ENCODE results near the gene CFAP68.

The CFAP68 gene

GRCh38 chr11:111886032-111886431, 6.7 kb downstream of the CFAP68 start:
- Histone ChIP-seq H3K4me1 (ENCODE audit: control insufficient read depth, insufficient read depth, low read depth, low read length) (no peaks in the 10 kb centered on the region), H2BK15ac (ENCODE audit: low read depth, poor library complexity, severe bottlenecking) (no peak overlapping the region), H2AFZ (ENCODE audit: low read depth, low read length) (no peak overlapping the region), H3K79me1 (replicated peaks; ENCODE audit: low read length, poor library complexity, severe bottlenecking) (no peaks in the 10 kb centered on the region), H3K23ac (ENCODE audit: low read length in 2 of 2) (no peak overlapping the region), H3K18ac (ENCODE audit: low read depth in 1 of 2, low read length in 2 of 2) (no peak overlapping the region), H3K4me2 (ENCODE audit: low read length, poor library complexity, severe bottlenecking) (no peak overlapping the region), H2AK5ac (ENCODE audit: low read length, severe bottlenecking) (no peak overlapping the region), H2BK5ac (ENCODE audit: low read depth, low read length, poor library complexity, severe bottlenecking) (no peak overlapping the region), H2BK120ac (ENCODE audit: low read depth, low read length) (no peak overlapping the region), H3K4me3 (ENCODE audit: insufficient read depth in 1 of 2, low read depth in 1 of 2, low read length in 2 of 2) (no peak overlapping the region), H3K9ac (ENCODE audit: low read length) (no peak overlapping the region), H3K9me3 (ENCODE audit: control insufficient read depth, low read length) (no peaks in the 10 kb centered on the region), H4K8ac (ENCODE audit: low read length) (no peak overlapping the region), H3K14ac (ENCODE audit: low read length in 2 of 2) (no peak overlapping the region), H4K91ac (ENCODE audit: low read length) (no peak overlapping the region), H3K36me3 (ENCODE audit: control insufficient read depth in 1 of 2, insufficient read depth in 2 of 2, low read depth in 1 of 2, low read length in 2 of 2) (peaks cover 0 to 4% of the 10 kb centered on the region in 2 experiments), H3K27ac (ENCODE audit: low read length, poor library complexity, severe bottlenecking) (no peak overlapping the region), H3K4ac (ENCODE audit: low read depth in 1 of 2, low read length in 2 of 2) (no peak overlapping the region), H2BK12ac (ENCODE audit: low read length in 2 of 2) (no peak overlapping the region), H3K27me3 (ENCODE audit: control insufficient read depth in 1 of 2, insufficient read depth in 1 of 2, low read length in 2 of 2) (no peaks in the 10 kb centered on the region)
- WGBS, result 100% methylated on average over 1 of the region's 4 CpGs
- DNase-seq, result no peak

DNA sequence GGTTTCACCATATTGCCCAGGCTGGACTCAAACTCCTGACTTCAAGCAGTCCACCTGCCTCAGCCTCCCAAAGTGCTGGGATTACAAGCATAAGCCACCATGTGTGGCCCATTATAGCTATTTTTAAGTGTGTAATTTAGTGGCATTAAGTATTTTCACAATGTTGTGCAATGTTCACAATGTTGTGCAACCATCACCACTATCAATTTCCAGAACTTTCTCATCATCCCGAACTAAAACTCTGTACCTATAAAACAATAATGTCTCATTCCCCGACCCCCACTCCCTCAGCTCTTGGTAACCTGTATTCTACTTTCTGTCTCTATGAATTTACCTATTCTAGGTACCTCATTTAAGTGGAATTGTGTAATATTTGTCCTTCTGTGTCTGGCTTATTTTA, 7.5 kb downstream of the CFAP68 start:
- H3K27ac ChIP-seq (ENCODE audit: low read length, poor library complexity, severe bottlenecking), result no peak overlapping the region
- H3K9ac ChIP-seq (ENCODE audit: low read length), result no peak overlapping the region
- H3K4me2 ChIP-seq (ENCODE audit: low read length, poor library complexity, severe bottlenecking), result no peak overlapping the region
- H4K91ac ChIP-seq (ENCODE audit: low read length), result no peak overlapping the region
- H3K9me3 ChIP-seq (ENCODE audit: control insufficient read depth, low read length), result peaks cover 4% of the 10 kb centered on the region
- no peak overlapping the region for H2BK120ac ChIP-seq (ENCODE audit: low read depth, low read length)
- no peak overlapping the region for H2BK12ac ChIP-seq (ENCODE audit: low read length in 2 of 2)
- H2AK5ac ChIP-seq (ENCODE audit: low read length, severe bottlenecking), result no peak overlapping the region
- no peak overlapping the region for H4K8ac ChIP-seq (ENCODE audit: low read length)
- H3K79me1 ChIP-seq (replicated peaks; ENCODE audit: low read length, poor library complexity, severe bottlenecking), result no peaks in the 10 kb centered on the region
- H2BK5ac ChIP-seq (ENCODE audit: low read depth, low read length, poor library complexity, severe bottlenecking), result no peak overlapping the region
- 93% methylated on average over 1 of the region's 2 CpGs for WGBS
- H2BK15ac ChIP-seq (ENCODE audit: low read depth, poor library complexity, severe bottlenecking), result no peak overlapping the region
- H3K4me1 ChIP-seq (ENCODE audit: control insufficient read depth, insufficient read depth, low read depth, low read length), result no peaks in the 10 kb centered on the region
- no peaks in the 10 kb centered on the region for H3K27me3 ChIP-seq (ENCODE audit: control insufficient read depth in 1 of 2, insufficient read depth in 1 of 2, low read length in 2 of 2)
- no peak overlapping the region for H2AFZ ChIP-seq (ENCODE audit: low read depth, low read length)
- no peak for DNase-seq
- H3K14ac ChIP-seq (ENCODE audit: low read length in 2 of 2), result no peak overlapping the region
- H3K4ac ChIP-seq (ENCODE audit: low read depth in 1 of 2, low read length in 2 of 2), result no peak overlapping the region
- no peak overlapping the region for H3K4me3 ChIP-seq (ENCODE audit: insufficient read depth in 1 of 2, low read depth in 1 of 2, low read length in 2 of 2)
- no peak overlapping the region for H3K23ac ChIP-seq (ENCODE audit: low read length in 2 of 2)
- H3K36me3 ChIP-seq (ENCODE audit: control insufficient read depth in 1 of 2, insufficient read depth in 2 of 2, low read depth in 1 of 2, low read length in 2 of 2), result peaks cover 0 to 4% of the 10 kb centered on the region in 2 experiments
- H3K18ac ChIP-seq (ENCODE audit: low read depth in 1 of 2, low read length in 2 of 2), result no peak overlapping the region

- no peak overlapping the region for H2AK5ac ChIP-seq (ENCODE audit: low read length, severe bottlenecking)
- 74% methylated on average over 2 of the region's 2 CpGs for WGBS
- no peak overlapping the region for H2BK5ac ChIP-seq (ENCODE audit: low read depth, low read length, poor library complexity, severe bottlenecking)
Measured at GRCh38 chr11:111905411-111905810, 26.1 kb downstream of the CFAP68 start.

DNA sequence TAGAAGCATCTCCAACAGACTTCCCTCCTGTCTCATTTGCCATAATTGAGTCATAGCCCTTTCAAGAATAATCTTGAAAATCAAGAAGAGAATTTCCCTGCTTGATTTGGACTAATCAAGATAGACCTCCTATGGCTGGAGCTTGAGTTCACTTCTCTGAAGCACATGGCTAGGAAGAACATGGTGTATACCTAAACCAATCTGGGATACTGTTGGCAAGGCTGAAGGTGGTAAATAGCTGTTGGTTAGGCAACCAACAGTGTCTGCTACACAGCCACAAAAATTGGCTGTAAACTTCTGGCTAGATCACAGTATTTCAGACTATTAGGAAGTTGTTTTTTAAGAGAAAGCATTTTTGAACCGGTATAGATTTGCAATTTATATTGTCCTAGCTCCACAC, 27.3 kb downstream of the CFAP68 start:
- Histone ChIP-seq H2BK120ac (ENCODE audit: low read depth, low read length) (no peak overlapping the region), H3K4ac (ENCODE audit: low read depth in 1 of 2, low read length in 2 of 2) (no peak overlapping the region), H3K18ac (ENCODE audit: low read depth in 1 of 2, low read length in 2 of 2) (no peak overlapping the region), H3K23ac (ENCODE audit: low read length in 2 of 2) (no peak overlapping the region), H3K9ac (ENCODE audit: low read length) (no peak overlapping the region), H3K27me3 (ENCODE audit: control insufficient read depth in 1 of 2, insufficient read depth in 1 of 2, low read length in 2 of 2) (peaks cover 0 to 20% of the 10 kb centered on the region in 2 experiments), H2AK5ac (ENCODE audit: low read length, severe bottlenecking) (no peak overlapping the region), H3K14ac (ENCODE audit: low read length in 2 of 2) (no peak overlapping the region), H4K91ac (ENCODE audit: low read length) (no peak overlapping the region), H3K79me1 (replicated peaks; ENCODE audit: low read length, poor library complexity, severe bottlenecking) (no peaks in the 10 kb centered on the region), H3K36me3 (ENCODE audit: control insufficient read depth in 1 of 2, insufficient read depth in 2 of 2, low read depth in 1 of 2, low read length in 2 of 2) (peaks cover 0 to 40% of the 10 kb centered on the region in 2 experiments), H3K27ac (ENCODE audit: low read length, poor library complexity, severe bottlenecking) (no peak overlapping the region), H3K4me2 (ENCODE audit: low read length, poor library complexity, severe bottlenecking) (no peak overlapping the region), H4K8ac (ENCODE audit: low read length) (no peak overlapping the region), H2BK12ac (ENCODE audit: low read length in 2 of 2) (no peak overlapping the region), H2BK5ac (ENCODE audit: low read depth, low read length, poor library complexity, severe bottlenecking) (no peak overlapping the region), H2AFZ (ENCODE audit: low read depth, low read length) (no peak overlapping the region), H2BK15ac (ENCODE audit: low read depth, poor library complexity, severe bottlenecking) (no peak overlapping the region), H3K9me3 (ENCODE audit: control insufficient read depth, low read length) (no peaks in the 10 kb centered on the region), H3K4me1 (ENCODE audit: control insufficient read depth, insufficient read depth, low read depth, low read length) (no peaks in the 10 kb centered on the region), H3K4me3 (ENCODE audit: insufficient read depth in 1 of 2, low read depth in 1 of 2, low read length in 2 of 2) (no peak overlapping the region)
- no CpG with 5 or more reads among the region's 1 CpG for WGBS
- DNase-seq, result no peak

More at GRCh38 chr11:111905411-111905810, 26.1 kb downstream of the CFAP68 start:
- no peak overlapping the region for H3K23ac ChIP-seq (ENCODE audit: low read length in 2 of 2)
- H3K9ac ChIP-seq (ENCODE audit: low read length), result no peak overlapping the region
- H2BK12ac ChIP-seq (ENCODE audit: low read length in 2 of 2), result no peak overlapping the region
- no peak overlapping the region for H3K27ac ChIP-seq (ENCODE audit: low read length, poor library complexity, severe bottlenecking)
- H2AFZ ChIP-seq (ENCODE audit: low read depth, low read length), result no peak overlapping the region
- no peaks in the 10 kb centered on the region for H3K79me1 ChIP-seq (replicated peaks; ENCODE audit: low read length, poor library complexity, severe bottlenecking)
- H2BK15ac ChIP-seq (ENCODE audit: low read depth, poor library complexity, severe bottlenecking), result no peak overlapping the region
- no peak overlapping the region for H4K91ac ChIP-seq (ENCODE audit: low read length)
- H3K27me3 ChIP-seq (ENCODE audit: control insufficient read depth in 1 of 2, insufficient read depth in 1 of 2, low read length in 2 of 2), result peaks cover 0 to 10% of the 10 kb centered on the region in 2 experiments
- H4K8ac ChIP-seq (ENCODE audit: low read length), result no peak overlapping the region
- H3K4me2 ChIP-seq (ENCODE audit: low read length, poor library complexity, severe bottlenecking), result no peak overlapping the region
- no peak for DNase-seq
- H3K36me3 ChIP-seq (ENCODE audit: control insufficient read depth in 1 of 2, insufficient read depth in 2 of 2, low read depth in 1 of 2, low read length in 2 of 2), result peaks cover 0 to 31% of the 10 kb centered on the region in 2 experiments
- no peak overlapping the region for H3K14ac ChIP-seq (ENCODE audit: low read length in 2 of 2)
- H2BK120ac ChIP-seq (ENCODE audit: low read depth, low read length), result no peak overlapping the region
- H3K9me3 ChIP-seq (ENCODE audit: control insufficient read depth, low read length), result no peaks in the 10 kb centered on the region
- H3K4ac ChIP-seq (ENCODE audit: low read depth in 1 of 2, low read length in 2 of 2), result no peak overlapping the region
- no peak overlapping the region for H3K18ac ChIP-seq (ENCODE audit: low read depth in 1 of 2, low read length in 2 of 2)
- H3K4me1 ChIP-seq (ENCODE audit: control insufficient read depth, insufficient read depth, low read depth, low read length), result no peaks in the 10 kb centered on the region
- no peak overlapping the region for H3K4me3 ChIP-seq (ENCODE audit: insufficient read depth in 1 of 2, low read depth in 1 of 2, low read length in 2 of 2)

All from mesenchymal stem cell (in vitro differentiated cells and primary cell).